ENCODE results near the gene ABCB11. TPM values are rescaled to one million over a fixed set of nuclear protein-coding genes. Genes with fewer than 3 reads are reported as not detected.
"Not testable (repeated sequence)": the region's sequence is repeated elsewhere in the genome, so short reads cannot be mapped to it uniquely, and the experiment has no call there.

The ABCB11 gene
- total RNA-seq, 1 donor from 2014 or later = 0.24 TPM

DNA sequence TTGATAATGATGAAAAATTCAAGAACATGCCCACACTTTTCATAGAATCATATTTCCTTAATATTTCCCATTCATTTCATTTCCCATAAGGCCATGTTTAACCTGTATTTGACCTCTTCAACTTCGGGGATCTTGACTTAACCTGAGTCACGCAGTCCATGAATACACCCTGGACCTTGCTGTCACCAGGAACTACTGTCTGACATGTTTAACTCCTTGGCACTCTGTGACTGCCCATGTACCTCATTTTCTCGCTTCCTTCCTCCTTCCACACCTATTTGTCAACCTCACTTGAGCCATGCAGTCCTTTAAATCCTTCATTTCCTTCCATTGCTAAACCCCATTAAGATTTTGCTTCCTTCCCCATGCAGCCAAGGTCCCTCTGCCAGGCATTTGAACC is 16.3 kb downstream of the ABCB11 start:
- H3K27me3 Mint-ChIP-seq = no peaks in the 10 kb centered on the region
- DNase-seq (ENCODE audit: extremely low spot score, unreplicated experiment) = no peak
- H3K27ac Mint-ChIP-seq = no peak overlapping the region
- H3K36me3 Mint-ChIP-seq = no peaks in the 10 kb centered on the region
- H3K4me3 Mint-ChIP-seq = no peak overlapping the region
- TF ChIP-seq, protein P1, sequence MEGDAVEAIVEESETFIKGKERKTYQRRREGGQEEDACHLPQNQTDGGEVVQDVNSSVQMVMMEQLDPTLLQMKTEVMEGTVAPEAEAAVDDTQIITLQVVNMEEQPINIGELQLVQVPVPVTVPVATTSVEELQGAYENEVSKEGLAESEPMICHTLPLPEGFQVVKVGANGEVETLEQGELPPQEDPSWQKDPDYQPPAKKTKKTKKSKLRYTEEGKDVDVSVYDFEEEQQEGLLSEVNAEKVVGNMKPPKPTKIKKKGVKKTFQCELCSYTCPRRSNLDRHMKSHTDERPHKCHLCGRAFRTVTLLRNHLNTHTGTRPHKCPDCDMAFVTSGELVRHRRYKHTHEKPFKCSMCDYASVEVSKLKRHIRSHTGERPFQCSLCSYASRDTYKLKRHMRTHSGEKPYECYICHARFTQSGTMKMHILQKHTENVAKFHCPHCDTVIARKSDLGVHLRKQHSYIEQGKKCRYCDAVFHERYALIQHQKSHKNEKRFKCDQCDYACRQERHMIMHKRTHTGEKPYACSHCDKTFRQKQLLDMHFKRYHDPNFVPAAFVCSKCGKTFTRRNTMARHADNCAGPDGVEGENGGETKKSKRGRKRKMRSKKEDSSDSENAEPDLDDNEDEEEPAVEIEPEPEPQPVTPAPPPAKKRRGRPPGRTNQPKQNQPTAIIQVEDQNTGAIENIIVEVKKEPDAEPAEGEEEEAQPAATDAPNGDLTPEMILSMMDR (conservative IDR thresholded peaks at IDR 0.05) = no peak
- H3K9me3 Mint-ChIP-seq = peaks cover 6% of the 10 kb centered on the region
- no peaks in the 10 kb centered on the region for H3K4me1 Mint-ChIP-seq (ENCODE audit: unreplicated experiment)

DNA sequence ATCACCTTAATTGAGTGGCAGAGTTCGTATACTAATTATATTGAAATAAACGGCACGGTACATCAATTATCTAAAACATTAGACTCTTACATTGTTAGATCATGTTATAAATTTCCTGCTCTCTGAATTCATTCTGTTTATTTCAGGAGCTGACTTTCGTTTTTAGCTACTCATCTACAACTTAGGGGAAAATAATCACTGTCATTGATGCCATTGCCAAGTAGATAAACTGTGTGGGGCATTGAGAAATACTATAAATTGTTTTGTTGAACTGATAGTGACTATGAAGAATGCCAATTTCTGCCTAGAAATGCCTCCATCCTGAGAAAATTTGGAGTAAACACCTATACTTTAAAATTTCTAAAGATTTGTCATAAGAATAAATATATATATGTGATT is 17.5 kb downstream of the ABCB11 start:
- Mint-ChIP-seq H3K4me3 (no peak overlapping the region), H3K27ac (no peak overlapping the region), H3K4me1 (ENCODE audit: unreplicated experiment) (no peaks in the 10 kb centered on the region), H3K27me3 (no peaks in the 10 kb centered on the region), H3K9me3 (peaks cover 6% of the 10 kb centered on the region), H3K36me3 (no peaks in the 10 kb centered on the region)
- no peak for DNase-seq (ENCODE audit: extremely low spot score, unreplicated experiment)
- TF ChIP-seq, protein P1 (conservative IDR thresholded peaks at IDR 0.05) = no peak

DNA sequence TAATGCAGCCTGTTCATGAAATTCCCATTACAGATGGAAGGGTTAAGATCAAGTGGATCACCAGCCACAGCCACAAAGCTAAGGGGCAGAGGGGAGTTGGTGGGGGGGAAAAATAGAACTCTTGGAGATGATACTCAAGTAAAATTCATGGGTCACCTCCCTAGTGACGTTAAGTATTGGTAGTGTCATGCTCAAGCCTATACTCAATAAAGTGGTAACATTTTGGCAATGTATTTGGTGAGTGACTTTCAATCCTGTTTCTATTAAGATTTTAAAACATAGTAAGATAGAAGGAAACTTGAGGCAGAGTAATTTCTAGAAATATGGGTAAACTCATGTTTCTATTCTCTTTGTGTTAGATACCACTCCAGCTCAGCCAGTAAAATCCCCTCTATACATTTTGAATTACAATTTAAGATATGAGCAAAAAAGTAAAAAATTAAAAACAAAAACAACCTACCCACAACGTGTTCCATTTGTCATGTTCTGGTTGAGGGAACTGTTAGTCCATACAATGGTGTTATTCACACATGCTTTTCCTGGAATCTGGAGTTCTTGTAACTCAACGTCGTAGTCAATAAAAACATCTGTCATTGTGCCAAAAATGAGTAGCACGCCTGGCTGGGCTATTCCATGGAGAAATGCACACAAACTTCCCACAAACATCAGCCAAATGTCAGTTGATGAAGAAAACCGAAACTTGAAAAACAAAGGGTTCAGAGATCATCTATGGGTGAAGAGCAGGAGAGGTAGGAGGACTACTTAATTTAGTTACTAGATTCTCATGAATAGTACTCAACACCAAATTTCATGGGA is 18.1 kb downstream of the ABCB11 start:
- Mint-ChIP-seq H3K36me3 (no peaks in the 10 kb centered on the region), H3K4me1 (ENCODE audit: unreplicated experiment) (no peaks in the 10 kb centered on the region), H3K9me3 (peaks cover 11% of the 10 kb centered on the region), H3K27me3 (no peaks in the 10 kb centered on the region), H3K27ac (no peak overlapping the region), H3K4me3 (no peak overlapping the region)
- TF ChIP-seq, protein P1 (conservative IDR thresholded peaks at IDR 0.05) = no peak
- no peak for DNase-seq (ENCODE audit: extremely low spot score, unreplicated experiment)

GRCh38 chr2:169012191-169012792 is 18.8 kb downstream of the ABCB11 start:
- not testable (repeated sequence) for H3K4me1 Mint-ChIP-seq (ENCODE audit: unreplicated experiment); H3K4me3 Mint-ChIP-seq; DNase-seq (ENCODE audit: extremely low spot score, unreplicated experiment); H3K27ac Mint-ChIP-seq; H3K27me3 Mint-ChIP-seq; H3K36me3 Mint-ChIP-seq
- peaks cover 12% of the 10 kb centered on the region for H3K9me3 Mint-ChIP-seq

DNA sequence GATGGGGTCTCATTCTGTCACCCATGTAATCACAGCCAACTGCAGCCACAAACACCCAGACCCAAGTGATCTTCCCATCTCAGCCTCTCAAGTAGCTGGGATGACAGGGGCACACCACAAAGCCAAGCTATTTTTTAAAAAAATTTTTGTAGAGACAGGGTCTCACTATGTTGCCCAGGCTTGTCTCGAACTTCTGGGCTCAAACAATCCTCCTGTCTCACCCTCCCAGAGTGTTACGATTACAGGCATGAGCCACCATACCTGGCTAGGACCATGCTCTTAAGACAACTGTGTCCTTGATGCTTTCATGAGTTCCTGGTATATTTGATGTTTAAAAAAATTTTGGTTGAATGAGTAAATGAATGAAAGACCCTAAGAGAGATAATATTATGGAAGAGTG is 19.4 kb downstream of the ABCB11 start:
- TF ChIP-seq, protein P1 (conservative IDR thresholded peaks at IDR 0.05) = no peak
- no peak overlapping the region for H3K27ac Mint-ChIP-seq
- no peak for DNase-seq (ENCODE audit: extremely low spot score, unreplicated experiment)
- no peaks in the 10 kb centered on the region for H3K4me1 Mint-ChIP-seq (ENCODE audit: unreplicated experiment)
- H3K9me3 Mint-ChIP-seq = peaks cover 12% of the 10 kb centered on the region
- no peaks in the 10 kb centered on the region for H3K27me3 Mint-ChIP-seq
- no peaks in the 10 kb centered on the region for H3K36me3 Mint-ChIP-seq
- H3K4me3 Mint-ChIP-seq = no peak overlapping the region

Measured in type B pancreatic cell (in vitro differentiated cells).